ENCODE results near the gene TXNL4A.
"Not testable (repeated sequence)": the region's sequence is repeated elsewhere in the genome, so short reads cannot be mapped to it uniquely, and the experiment has no call there.

TXNL4A gene, protein sequence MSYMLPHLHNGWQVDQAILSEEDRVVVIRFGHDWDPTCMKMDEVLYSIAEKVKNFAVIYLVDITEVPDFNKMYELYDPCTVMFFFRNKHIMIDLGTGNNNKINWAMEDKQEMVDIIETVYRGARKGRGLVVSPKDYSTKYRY

DNA sequence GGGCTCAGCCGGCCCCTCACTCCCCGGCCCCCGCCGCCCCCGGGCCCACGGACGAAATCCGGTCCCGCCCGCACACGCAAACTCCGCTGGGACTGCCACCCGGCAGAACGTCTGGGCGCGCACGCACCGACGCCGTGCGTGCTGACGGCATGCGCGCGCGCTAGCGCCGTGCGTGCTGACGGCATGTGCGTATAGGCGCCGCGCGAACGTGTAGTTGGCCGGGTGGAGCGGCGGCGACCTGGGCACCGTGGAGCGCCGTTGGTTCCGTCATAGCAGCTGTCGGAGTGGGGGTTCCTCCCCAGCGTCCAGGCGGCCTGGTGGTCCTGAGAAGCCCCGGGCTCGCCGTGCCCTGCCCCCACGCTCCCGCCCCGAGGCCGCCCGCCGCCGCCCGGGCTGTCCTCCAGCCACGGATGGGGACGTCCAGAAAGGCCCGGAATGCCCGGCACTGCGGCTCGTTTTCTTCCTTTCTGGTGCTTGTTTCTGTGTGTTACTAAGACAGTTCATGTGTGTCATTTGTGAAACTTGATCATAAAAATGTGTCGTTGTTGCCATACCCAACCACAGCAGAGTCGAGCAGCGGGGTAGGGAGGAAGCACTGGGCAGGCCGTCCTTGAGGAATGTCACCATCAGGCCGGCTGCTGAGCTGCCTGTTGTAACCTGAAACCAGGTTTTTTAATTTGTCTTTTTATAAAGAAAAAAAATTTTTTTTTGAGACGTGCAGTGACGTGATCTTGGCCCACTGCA lies at the start of gene TXNL4A:
Gene TXNL4A, minus strand, starts transcription at position 113 of the 744 bp plus-strand sequence. CDS start 171 bp downstream, outside the sequence.
- peak; percentile 91 for DNase-seq (ENCODE audit: low spot score)

DNA sequence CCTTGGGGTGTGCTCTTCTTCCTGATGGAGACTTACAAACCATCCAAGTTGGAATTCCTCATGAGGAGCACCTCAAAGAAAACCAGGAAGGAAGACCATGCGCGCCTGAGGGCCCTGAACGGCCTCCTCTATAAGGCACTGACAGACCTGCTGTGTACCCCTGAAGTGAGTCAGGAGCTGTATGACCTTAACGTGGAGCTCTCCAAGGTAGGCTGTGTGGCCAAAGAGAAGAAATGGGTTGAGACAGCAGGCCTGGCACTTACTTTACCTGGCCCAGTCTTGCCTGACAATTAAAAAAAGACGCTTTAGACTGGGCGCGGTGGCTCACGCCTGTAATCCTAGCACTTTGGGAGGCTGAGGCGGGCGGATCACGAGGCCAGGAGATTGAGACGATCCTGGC lies 48.9 kb upstream of the TXNL4A start:
- DNase-seq (ENCODE audit: low spot score): no peak

DNA sequence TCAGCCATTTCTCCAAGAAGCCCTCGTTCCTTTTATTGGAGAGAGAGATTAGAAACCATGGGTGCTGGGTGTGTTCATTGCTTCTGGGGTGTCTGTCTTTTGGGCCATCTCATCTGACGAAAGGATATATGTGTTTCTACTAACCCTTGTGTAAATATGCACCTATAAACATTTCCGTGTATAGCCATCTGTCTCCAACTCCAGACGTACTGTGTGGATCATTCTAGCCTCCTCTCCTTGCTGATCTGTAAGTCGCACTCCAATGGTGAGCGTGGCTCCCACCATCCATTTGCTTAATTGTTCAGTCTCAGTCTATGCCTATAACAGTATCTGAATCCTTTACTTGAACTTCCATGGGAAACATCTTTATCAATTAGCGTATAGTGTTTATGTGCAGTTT lies 47.6 kb upstream of the TXNL4A start:
- DNase-seq (ENCODE audit: low spot score): no peak

DNA sequence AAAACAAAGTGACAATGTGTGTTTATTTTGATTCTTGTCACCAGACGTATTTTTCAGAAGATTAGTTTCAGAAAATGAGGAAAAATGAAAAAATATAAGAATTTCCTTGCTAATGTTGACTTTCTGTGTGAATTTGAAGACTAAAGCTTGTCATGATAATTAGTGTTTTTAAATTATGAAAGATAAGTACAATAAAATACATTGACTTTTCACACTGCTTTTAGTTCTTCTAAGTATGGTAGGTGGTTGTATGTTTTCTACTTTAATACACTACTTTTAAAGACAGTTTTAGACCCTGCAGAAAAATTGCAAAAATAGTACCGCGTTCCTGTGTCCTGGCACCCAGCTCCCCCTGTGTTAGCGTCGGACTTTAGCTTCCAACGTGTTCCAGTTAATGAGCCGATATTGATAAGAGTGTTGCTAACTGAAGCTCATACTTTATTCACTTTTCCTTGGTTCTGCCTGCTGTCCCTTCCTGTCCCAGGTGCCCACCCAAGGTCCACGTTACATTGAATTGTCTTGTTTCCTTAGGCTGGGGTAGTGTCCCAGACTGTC lies 46.6 kb upstream of the TXNL4A start:
- no peak for DNase-seq (ENCODE audit: low spot score)

DNA sequence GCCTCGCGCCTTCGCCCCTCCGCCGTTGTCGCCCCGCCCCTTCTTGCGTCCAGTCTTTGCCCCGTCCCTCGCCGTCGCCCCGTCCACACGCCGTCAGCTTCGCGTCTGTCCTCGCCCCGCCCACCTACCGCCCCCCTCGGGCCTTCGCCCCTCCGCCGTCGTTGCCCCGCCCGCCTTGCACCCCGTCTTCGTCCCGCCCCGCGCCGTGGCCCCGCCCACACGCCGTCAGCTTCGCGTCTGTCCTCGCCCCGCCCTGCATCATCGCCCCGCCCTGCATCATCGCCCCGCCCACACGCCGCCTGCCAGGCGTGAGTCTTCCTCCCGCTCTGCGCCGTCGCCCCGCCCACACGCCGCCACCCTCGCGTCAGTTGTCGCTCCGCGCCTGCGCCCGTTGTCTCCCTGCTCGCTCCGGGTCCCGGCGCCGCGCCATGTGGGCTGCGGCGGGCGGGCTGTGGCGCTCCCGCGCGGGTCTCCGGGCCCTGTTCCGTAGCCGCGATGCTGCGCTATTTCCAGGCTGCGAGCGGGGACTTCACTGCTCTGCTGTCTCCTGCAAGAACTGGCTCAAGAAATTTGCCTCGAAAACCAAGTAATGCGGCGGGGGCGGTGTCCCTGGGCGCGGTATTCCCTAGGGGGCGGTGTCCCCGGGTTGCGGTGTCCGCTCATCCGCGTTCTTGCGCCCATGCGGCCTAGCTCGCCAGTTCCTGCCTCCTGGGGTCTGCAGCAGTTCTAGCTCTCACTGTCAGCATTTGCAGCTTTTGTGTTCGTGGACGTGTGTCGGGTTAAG lies 45.9 kb upstream of the TXNL4A start, which contains the start of gene RBFA:
Gene RBFA, plus strand, starts transcription at position 367 of the 784 bp plus-strand sequence. Its CDS starts 62 bp downstream, at position 429.
- peak; percentile 100 for DNase-seq (ENCODE audit: low spot score)

DNA sequence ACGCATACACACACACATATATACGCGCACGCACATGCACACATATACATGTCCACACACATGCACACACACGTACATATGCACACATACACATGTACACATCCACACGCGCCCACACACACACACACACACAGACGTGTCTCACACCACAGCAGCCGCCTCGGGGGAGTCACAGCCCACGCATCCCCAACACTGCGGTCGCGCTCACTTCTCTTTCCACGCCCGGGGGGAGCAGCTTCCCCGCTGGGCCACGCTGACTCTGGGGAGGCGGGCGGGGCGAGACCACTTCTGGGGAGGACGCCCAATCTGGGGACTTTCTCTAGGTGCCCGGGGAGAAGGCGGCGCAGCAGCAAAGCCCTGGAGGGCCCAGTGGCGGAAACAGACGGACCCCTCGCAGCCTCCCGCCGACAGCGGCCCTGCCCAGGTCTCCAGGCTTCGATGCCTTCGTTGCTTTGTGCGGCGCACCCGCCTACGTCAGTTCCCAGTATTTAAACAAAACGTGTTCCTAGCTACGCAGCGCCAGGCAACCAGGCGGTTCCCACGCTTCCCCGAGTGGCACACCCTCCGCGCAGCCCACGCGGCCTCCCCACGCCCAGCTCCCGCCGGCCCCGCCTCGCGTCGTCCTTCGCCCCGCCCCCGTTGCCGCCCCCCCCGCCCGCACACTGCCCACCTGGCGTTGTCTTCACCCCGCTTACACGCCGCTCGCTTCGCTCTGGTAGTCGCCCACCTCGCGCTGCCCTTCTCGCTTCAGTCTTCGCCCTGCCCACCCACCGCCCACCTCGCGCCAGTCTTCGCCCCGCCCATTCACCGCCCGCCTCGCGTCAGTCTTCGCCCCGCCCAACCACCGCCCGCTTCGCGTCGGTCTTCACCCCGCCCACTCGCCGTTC lies 45.1 kb upstream of the TXNL4A start:
- DNase-seq (ENCODE audit: low spot score): no peak

DNA sequence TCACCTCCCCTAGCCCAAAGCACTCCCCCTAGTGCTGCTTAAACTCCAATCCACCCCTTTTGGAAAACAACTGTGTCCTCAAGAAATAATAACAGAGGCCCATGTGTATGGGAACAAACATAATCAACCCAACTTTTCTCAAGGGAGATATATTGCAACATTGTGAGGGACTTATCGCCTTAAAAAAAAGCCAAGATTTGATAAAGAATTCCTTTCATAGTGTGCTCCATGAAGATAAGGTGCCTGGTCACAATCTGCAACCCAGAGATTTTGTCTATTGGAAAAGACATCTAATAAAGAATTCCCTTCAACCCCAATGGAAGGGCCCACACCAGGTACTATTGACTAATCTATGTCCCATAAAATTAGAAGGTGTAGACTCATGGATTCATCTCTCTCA lies 41.3 kb upstream of the TXNL4A start:
- no peak for DNase-seq (ENCODE audit: low spot score)

DNA sequence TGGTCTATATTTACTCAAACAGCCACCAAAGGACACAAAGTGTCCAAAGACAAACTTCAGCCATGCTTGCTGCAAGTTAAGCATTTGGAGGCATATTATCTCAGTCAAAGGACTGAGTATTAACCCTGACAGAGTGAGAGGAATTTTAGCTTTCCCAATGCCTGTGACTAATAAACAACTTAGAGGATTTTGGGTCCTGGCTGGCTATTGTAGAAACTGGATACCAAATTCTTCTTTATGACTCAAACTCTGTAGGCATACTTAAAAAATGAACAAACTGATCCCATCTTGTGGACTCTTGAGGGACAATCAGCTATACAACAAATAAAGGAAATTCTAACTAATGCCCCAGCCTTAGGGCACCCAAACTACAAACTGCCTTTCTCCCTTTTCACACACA lies 39.4 kb upstream of the TXNL4A start:
- DNase-seq (ENCODE audit: low spot score): not testable (repeated sequence)

DNA sequence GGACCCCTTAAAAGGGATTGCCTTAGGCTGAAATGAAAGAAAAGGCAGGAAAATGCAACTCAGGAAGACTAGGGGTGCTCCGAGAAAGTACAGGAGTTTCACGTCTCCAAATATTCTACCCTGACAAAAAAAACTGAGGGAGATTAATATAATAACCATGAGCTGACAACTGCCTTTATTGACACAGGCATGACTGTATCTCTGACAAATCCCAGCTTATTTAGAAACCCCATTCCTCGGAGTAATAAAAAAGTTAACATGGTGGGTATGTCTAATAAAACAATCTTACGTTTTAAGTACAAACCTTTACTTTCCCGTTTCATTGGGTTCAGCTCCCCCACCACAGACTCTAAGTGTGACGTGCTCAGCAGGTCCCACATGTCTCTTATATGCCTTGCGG lies 38.0 kb upstream of the TXNL4A start:
- no peak for DNase-seq (ENCODE audit: low spot score)

DNA sequence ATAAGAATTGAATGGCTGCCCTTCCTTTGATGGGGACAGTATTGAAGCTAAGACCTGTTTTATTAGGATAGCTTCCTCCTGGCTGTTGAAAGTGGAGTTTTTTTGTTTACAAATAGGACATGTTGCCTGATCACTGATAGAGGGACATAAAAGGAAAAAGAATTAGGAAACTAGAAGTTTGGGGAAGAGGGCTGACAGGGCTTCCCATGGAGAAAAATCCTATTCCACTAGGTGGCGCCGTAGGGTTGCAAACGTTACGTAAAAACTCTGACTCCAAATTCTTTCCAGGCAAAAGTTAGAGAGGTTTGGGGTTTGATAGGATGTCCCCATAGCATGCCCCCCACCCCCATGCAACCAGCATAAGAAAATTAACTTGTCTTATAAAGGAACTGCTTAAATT lies 34.8 kb upstream of the TXNL4A start:
- no peak for DNase-seq (ENCODE audit: low spot score)

DNA sequence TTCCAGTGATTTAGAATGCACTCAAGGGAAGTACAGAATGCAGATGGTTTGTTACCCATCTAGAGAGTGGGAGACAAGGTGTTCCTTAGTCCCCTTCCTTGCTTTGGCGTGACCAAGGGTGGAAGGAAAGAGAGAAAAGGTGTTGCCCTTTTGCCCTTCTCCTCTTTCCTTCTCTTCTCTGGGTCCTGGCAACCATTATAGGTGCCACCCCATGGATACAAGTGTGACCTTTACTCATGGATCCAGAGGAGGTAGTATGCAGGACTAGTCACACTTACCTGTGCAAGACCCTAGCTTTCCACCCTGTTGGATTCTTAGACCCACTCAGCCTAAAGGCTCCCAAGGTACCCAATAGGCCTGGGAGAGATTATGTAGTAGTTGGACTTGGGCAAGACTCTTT lies 34.2 kb upstream of the TXNL4A start:
- DNase-seq (ENCODE audit: low spot score): no peak

DNA sequence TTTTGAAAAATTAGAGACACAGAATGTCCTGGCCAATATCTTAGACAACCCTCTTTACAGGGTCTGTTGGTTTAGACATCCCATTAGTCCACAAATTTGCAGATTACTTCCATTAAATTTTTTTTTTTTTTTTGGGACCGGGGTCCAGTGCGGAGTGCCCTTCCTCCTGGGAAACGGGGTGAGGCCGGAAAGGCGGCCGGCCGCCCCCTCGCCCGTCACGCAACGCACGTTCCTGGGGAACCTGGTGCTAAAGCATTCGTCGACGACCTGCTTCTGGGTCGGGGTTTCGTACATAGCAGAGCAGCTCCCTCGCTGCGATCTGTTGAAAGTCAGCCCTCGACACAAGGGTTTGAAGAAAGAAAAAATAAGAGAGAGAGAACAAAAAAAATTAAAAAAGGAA lies 24.4 kb upstream of the TXNL4A start:
- no peak for DNase-seq (ENCODE audit: low spot score)

DNA sequence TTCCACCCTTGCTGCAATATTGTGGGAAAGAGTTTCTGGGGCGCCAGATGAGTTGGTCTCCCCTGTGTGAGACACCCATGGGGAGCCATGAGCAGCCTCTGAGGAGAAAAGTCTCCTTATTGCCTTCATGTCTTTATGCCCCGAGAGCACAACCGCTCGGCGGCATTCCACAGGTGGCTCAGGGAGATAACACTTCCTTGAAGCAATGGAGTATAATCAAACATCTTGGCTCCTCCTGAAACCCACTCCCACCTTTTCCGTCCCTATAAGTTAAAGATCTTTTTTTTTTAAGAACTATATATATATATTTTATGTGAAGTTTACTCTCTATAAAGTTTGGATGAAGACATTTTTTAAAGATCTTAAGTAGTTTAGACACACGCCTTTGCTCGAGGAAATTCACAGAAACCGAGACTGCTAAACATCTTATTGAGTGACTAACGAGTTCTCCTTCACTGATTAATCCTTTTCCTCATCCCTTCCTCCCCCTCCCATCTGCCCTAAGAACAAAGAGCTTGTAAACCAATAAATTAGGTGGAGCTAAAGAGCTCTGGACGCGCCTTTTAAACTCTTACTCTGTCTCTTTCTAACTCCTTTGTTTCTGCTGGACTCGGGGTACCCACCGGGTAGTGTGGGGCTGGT lies 23.3 kb upstream of the TXNL4A start:
- not testable (repeated sequence) for DNase-seq (ENCODE audit: low spot score)

DNA sequence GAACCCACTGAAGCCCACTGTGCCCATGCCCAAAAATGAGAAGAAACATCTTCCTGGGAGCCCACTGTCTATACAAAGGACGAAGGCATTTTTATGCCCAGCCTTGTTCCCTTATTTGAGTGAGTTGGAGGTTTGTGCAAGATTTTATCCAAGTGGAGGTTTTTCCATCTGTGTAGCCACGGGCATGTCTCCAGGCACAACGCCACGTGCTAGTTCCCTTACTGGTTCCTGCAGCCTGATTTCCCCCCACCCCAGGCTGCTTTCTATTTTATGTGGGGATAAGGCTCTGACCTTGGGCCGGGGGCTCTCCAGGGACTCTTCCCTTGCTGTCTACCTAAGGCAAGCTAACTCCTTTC lies 22.2 kb upstream of the TXNL4A start:
- DNase-seq (ENCODE audit: low spot score): no peak

DNA sequence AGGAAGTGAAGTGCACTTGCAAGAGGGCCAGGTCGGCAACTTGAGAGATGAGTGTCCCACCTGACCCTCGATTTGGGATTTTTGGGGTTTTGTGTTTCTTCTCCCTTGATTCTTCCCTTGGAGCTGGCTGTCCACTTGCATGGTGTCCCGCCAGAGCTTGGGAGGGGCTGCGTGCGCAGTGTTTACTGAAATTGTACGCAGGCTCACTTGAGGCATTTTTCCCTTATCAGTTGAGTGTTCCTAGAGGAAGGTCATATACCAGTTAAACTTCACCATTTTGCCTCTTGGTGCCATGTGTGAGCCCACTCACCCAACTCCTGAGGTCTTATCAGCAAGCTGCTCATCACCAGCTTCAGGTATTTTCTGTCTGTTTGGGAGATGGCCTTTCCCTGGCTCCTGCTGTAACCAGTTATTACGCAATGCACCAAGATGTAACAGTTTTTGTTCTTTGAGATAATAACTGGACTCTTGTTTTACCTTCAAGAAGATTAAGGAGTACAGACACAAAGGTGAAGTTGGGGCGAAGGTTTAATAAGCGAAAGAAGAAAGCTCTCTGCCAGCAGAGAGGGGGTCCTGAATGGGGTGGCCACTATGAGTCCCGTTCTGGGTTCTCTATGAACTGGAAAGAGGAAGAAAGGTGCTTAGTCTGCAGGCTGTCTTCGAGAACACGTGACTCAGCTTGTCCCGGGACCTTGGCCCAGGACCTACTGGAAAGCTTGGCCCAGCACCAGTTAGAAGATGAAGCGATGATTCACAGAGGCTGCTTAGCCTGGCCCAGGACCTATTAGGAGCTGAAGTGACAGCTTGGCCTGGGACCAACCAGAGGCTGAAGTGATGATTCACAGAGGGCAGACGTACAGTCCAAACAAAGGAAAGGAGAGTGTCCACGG lies 21.5 kb upstream of the TXNL4A start:
- DNase-seq (ENCODE audit: low spot score): no peak

DNA sequence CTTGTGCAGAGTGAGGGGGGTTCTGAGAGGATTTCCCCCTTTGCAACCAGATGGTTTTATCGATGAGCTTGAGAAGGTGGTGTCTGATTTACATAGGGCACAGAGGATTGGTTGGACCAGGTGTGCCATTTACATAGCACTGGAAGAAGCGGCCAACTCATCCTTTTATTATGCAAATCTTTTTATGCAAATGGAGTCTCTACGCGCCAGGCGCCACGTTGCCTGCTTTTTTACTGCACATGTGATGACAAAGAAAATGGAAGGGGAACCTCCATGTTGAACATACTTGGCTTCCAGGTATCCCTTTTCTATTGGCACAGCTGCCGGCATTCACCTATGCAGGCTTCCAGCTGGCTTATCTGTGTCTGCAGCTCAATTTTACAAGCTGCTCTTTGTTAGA lies 18.4 kb upstream of the TXNL4A start:
- no peak for DNase-seq (ENCODE audit: low spot score)

DNA sequence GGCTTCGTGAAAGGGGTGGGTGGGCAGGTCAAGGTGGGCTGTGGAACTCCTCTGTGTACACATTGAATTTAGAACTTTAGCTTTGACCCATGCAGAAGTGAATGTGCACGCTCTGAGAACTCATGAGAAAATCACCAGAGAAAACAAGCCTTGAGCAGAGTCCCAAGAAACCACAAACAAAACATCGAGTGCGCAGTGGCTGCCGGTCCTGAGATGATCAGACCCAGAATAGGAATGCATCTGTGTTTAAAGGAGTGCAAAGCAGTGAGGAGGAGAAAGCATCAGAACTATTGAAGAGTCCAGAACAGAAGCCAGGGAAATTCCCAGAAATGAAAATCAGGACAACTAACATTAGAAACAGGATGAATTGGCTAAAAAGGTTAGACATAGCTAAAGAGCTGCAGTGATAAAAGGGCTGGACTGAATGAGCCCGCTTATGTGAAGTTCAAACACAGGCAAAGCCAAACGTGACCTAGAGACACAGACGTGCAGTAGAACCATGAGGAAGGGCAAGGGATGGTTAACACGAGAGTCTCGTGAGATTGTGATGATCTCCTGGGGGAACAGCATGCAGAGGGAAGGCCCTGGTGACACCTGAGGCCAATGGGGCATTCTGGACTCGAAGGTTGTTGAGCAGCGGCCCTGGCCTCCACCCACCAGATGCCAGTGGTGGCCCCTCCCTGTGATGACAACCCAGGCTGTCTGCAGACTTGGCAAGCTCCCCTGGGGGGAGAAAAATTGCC lies 16.4 kb upstream of the TXNL4A start:
- no peak for DNase-seq (ENCODE audit: low spot score)

DNA sequence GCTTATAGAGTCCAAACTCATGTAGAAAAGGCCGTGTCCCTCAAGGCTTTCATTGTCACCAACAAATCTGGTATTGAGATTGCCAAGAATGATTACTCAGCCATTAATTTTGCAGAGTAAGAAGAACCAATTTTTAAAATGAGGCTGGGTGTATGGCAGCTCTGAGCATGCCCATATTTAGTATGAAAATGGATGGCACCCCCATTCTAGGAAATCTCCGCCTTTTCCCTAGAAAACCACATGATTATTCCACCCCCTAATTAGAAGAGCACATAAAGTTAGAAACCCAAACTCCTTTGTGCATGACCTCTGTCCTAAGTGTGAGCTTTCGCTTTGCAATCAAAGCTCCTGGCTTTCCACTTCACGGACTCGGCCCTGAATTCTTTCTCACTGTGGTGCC lies 14.1 kb upstream of the TXNL4A start:
- DNase-seq (ENCODE audit: low spot score): no peak

DNA sequence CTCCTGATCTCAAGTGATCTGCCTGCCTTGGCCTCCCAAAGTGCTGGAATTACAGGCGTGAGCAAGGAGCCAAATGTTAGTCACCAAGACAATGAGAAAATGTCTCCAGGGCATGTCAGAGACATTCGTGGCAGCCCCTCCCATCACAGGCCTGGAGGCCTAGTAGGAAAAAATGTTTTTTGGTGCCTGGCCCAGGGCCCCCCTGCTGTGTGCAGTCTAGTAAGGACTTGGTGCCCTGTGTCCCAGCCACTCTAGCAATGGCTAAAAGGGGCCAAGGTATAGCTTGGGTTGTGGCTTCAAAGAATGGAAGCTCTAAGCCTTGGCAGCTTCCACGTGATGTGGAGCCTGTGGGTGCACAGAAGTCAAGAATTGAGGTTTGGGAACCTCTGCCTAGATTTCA lies 12.5 kb upstream of the TXNL4A start:
- DNase-seq (ENCODE audit: low spot score): no peak

DNA sequence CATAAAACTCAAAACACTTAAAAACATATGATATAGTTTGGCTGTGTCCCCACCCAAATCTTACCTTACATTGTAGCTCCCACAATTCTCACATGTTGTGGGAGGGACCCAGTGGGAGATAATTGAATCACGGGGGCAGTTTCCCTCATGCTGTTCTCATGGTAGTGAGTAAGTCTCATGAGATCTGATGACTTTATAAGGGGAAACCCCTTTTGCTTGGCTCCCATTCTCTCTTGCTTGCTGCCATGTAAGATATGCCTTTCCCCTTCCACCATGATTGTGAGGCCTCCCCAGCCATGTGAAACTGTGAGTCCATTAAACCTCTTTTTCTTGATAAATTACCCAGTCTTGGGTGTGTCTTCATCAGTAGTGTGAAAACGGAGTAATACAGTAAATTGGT lies 11.3 kb upstream of the TXNL4A start:
- not testable (repeated sequence) for DNase-seq (ENCODE audit: low spot score)

All from left forelimb (tissue), 1 donor.